Renal cortex interstitium (tissue), 11 donors: Measurements from ENCODE around the gene ZNF148. TPM values are rescaled to one million over a fixed set of nuclear protein-coding genes. Genes with fewer than 3 reads are reported as not detected.

Experiments used
- DNase-seq, 11 donors: peaks; one replicate each; pipeline ENCODE4 v3.0.0-alpha.2; 2013; ENCODE audit warnings: low read depth in 9 of 11, low spot score in 4 of 11; ENCODE audit errors: extremely low read depth in 1 of 11
- polyA plus RNA-seq, 3 donors: library from polyadenylated mRNA; unstranded; fragments of 120-200 nt; gene quantifications; one replicate each; pipeline ENCODE4 v1.2.1, GENCODE V29; 2013; ENCODE audit not compliant: insufficient read length in 3 of 3

Gene ZNF148
- polyA plus RNA-seq, 3 donors = 44.1 to 49.4 (median 44.6) TPM

- DNase-seq = no peak
Measured at GRCh38 chr3:125212509-125213363, 162.4 kb downstream of the ZNF148 start, which contains the start of gene SLC12A8. Gene SLC12A8 (minus strand): TSS chr3:125212748. CDS start chr3:125211349, 1,399 bp downstream.

- DNase-seq = no peak
Measured at GRCh38 chr3:125212091-125212508, 163.0 kb downstream of the ZNF148 start.

DNA sequence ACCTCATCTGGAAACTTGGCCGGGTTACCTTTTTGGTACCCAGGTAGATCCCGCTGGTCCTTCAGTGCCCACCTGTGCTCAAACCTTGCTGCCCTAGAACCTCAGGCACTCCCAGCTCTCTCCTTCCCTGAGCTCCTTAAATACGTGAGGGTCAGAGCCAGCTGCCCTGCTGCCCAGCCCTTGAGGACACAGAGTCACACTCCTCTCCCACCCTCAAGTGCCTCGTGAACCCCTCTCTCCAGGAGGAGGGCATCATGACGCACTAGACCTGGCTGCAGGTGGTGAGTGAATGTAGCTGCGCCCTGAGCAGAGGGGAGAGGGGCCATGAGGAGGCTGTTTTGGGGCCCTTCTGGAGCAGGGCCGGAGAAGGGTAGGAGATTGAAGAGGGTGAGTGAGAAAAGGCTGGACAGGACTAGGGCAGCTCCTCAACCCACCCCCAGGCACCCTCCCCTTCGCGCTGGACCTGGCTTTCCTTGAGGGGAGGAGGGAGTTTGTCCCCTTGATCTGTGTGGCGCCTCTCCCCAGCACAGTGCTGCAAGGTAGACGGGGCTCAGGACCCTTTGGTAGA is 163.5 kb downstream of the ZNF148 start:
- no peak for DNase-seq

DNA sequence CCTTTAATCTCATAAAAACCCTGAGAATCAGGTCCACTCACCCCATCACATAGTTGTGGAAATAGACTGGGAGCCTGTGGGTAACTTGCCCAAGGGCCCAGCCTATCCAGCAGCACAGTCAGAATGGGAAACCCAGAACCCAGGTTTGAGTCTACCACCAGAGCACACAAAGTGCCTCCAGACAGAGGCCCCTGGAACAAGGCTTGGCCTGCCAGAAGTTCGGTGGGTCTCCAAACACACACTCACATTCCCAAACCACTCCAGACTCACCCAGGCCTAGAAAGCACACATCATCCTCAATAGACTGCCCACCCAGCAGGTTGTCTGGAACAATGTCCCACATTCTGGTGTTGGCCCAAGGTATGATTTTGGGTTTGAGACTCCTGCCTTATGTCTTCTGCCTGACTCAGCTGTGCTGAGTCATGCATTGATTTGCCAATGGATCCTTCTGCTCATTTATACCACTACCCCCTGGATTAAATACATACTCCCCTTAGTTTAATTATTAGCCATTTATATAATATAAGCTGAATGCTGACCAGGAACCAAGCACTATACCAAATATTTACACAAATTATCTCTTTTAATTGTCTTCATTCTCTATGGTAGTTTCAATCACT is 167.1 kb downstream of the ZNF148 start:
- DNase-seq = no peak

DNA sequence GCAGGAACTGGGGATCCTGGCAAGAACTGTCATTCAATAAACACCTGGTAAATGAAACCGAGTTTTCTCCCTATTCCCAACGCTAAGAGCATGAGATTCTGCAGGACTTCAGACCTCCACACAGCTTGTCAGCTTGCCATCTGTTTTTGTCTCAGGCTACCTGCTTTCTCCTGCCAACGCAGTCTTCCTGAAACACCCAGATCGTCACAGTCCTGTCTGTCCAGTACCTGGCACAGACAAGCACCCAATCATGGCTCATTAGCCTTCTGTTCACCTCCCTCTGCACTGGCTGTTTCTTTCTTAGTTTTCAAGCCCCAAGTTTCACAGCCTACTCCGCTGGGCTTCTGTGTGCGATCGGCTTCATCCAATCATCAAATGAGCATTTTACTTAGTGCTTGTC is 167.6 kb downstream of the ZNF148 start:
- no peak for DNase-seq

DNA sequence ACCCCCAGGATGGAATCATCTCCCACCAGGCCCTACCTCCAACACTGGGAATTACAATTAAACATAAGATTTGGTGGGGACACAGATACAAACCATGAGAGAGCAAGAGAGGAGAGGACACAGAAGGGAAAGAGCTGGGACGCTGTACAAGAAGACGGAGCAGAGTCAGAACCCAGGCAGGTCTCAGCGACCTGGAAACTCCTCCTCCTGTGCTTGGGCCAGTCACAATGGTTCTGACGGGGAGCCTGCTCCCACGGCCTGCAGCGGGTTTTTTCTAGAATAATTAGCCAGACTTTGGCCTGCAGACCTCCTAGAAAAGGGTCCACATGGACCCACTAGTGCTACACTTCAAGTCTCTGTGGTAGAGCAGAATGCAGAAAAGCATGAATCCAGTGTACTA is 168.2 kb downstream of the ZNF148 start:
- DNase-seq = no peak

GRCh38 chr3:125203731-125204130 is 171.4 kb downstream of the ZNF148 start:
- no peak for DNase-seq

DNA sequence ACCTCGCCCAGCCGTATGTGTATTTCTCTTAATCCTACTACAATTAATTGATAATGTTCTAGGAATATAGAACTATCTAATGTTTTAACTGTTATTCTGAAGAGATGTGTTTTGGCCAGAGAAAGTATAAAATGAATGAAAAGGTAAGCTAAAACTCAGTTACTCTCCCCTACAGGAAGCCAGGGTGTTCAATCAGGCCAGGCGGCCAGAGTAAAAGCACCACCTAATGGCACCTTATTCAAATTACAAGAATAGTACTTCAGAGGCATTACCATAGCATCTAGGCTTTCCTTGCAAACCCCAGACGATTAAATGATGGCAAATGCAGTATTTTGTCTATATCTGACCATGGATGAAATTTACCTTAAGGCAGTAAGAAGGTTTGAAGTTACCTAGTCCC is 172.9 kb downstream of the ZNF148 start:
- DNase-seq = no peak

DNA sequence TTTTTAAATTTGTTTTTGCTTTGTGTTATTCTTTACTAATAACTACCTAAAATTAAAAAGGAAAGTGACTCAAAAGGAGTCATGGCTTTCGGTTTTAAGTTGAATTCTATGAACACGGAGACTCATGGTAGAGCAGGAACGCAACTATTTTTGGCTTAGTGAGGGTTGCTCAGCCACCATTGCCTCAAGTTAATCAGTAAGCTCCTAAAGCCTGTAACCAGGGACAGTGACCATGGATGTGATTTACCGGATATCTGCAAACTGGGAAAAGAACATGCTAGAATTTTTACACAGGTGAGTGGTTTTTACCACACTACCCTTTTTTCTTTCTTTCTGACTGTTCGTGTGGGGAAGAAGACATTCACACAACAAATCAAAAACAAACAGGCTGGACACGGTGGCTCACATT is 174.4 kb downstream of the ZNF148 start:
- no peak for DNase-seq

DNA sequence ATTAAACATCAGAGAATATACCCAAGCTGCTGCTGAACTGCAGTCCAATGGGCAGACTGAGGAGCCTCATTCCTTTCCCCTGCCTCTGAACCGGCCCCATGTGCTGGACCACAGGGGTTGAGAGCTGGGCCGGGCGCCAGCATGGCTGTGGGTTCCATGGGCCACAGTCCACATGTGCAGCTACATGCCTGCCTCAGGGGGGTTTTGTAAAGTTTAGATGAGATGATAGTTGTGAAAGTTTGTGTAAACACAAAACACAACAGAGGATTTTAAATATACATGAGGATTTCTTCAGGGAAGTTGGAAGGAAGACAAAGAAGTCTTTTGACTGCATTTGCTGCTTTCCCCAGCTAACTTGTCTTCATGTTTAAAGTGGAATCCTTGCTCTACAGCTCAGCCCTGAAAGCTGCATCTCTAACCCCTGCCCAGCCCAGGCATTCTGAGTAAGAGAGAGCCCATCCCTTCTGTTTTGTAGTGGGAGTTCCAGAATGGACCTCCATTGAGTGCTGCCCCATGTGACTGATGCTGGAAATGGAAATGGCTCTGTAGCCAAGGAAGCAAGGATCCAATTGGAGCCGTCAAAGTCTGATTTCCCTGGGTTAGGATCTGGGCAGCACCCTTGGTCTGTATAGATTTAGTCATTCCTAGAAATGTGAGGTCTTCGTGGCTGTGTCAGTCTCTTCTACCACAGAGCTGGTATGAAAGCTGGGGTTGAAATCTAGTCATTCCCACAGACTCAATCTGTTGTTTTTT is 180.1 kb downstream of the ZNF148 start:
- DNase-seq = no peak

DNA sequence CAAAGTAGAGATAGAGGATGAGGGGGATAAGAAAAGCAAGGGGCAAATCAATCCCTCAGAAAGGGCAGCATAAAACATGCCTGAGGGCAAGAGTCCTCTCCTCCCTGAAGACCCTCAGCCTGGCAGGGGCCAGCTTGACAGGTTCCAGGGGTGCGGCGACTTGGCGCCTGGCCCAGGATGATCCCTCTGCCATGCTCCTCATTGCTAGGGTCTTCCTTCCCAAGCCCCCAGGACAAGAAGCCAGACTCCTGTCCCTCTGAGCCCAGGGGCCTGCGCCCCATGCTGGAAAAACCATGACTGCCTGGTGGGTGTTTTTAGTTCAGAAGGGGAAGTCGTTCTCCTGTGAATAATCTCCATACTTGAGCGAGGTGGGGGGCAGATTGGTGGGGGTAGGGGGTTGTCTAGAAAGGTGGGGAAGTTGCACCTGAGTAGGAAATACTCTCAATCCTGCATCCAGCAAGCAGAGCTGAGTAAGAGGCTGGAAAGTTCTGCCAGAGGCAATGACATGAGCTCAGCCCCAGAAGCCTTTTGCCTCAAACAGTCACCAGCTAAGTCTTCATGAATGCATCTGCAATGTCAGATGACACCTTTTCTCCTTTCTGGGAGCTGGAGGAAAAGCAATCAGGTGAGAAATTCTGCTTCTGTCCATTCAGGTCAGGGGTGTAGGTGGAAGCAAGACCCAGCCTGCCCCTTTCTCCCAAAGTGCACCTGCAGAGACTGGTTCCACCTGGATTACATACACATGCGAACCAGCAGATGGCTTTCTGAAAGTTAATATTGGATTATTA is 180.9 kb downstream of the ZNF148 start:
- DNase-seq = no peak

- no peak for DNase-seq
Measured at GRCh38 chr3:125192190-125193035, 182.7 kb downstream of the ZNF148 start.

DNA sequence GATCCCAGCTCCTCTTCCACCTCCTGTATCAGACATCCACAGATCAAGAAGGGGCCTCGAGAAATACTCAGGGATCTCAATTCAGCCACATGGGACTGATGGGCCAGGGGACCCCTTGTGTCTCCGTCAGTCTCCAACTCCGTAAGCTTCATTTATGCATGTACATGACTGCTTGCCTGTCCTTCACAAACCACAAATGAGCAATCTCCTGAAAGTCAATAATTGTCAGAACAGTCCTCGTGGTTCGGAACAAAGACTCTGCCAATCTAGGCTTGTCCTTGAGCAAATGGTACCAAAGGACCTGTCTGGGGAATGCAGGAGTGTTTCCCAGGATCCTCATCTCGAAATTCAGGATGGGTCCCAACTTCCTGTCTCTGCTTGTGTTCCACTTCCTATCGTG is 183.4 kb downstream of the ZNF148 start:
- no peak for DNase-seq

GRCh38 chr3:125191256-125191655 is 183.9 kb downstream of the ZNF148 start:
- DNase-seq = no peak

GRCh38 chr3:125190786-125191185 is 184.3 kb downstream of the ZNF148 start:
- no peak for DNase-seq

GRCh38 chr3:125189378-125190165 is 185.6 kb downstream of the ZNF148 start:
- DNase-seq = no peak

DNA sequence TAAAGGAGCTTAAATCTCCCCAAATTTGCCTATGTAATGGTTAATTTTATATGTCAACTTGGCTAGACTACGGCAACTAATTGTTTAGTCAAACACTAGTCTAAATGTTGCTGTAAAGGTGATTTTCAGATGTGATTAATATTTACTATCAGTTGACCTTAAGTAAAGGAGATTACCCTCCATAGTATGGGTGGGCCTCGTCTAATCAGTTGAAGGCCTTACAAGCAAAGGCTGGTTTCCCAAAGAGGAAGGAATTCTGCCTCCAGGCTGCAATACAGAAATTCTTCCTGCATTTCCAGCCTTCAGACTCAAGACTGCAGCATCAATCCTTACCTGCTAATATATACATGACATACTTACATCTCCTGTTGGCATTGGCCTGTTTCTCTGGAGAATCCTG is 186.2 kb downstream of the ZNF148 start:
- DNase-seq = no peak
